ENCODE data around the gene DYNC1LI2.

Gene DYNC1LI2

GRCh38 chr16:66774981-66775380, 23.6 kb upstream of the DYNC1LI2 start:
- no peak overlapping the region for H3K27ac ChIP-seq (ENCODE audit: low read depth, low read length)
- no peaks in the 10 kb centered on the region for H3K79me2 ChIP-seq (ENCODE audit: control insufficient read depth, insufficient read depth, low read length, poor library complexity)
- no peak overlapping the region for H2AFZ ChIP-seq (ENCODE audit: insufficient read depth, low read length, poor library complexity)
- H2BK120ac ChIP-seq (ENCODE audit: insufficient read depth, low read length, poor library complexity), result no peak overlapping the region
- H4K91ac ChIP-seq (ENCODE audit: low read depth, low read length), result no peak overlapping the region
- no peaks in the 10 kb centered on the region for H3K79me1 ChIP-seq (ENCODE audit: low read length)
- no peak overlapping the region for H3K4ac ChIP-seq (ENCODE audit: low read depth, low read length)
- no peak overlapping the region for H3K14ac ChIP-seq (ENCODE audit: low read length)
- no peak for DNase-seq
- H3K27me3 ChIP-seq (ENCODE audit: insufficient read depth, low read length), result no peaks in the 10 kb centered on the region
- H3K23ac ChIP-seq (ENCODE audit: low read length), result no peak overlapping the region
- no peak overlapping the region for H3K9ac ChIP-seq (ENCODE audit: low read length)
- no peak overlapping the region for H3K18ac ChIP-seq (ENCODE audit: low read length)
- H3K9me3 ChIP-seq (ENCODE audit: insufficient read depth, low read depth, low read length), result no peaks in the 10 kb centered on the region
- WGBS (ENCODE audit: extremely low coverage, insufficient coverage, insufficient read length), result no CpG with 5 or more reads among the region's 2 CpGs
- H2BK12ac ChIP-seq (ENCODE audit: low read length), result no peak overlapping the region
- H3K36me3 ChIP-seq (ENCODE audit: control insufficient read depth in 1 of 2, insufficient read depth in 2 of 2, low read length in 2 of 2), result no peaks in the 10 kb centered on the region
- H3K4me2 ChIP-seq (ENCODE audit: low read length), result no peak overlapping the region
- no peak overlapping the region for H4K8ac ChIP-seq (ENCODE audit: low read depth, low read length)
- H2AK5ac ChIP-seq (ENCODE audit: low read length), result no peak overlapping the region
- H2BK5ac ChIP-seq (ENCODE audit: low read depth, low read length, poor library complexity), result no peak overlapping the region
- no peaks in the 10 kb centered on the region for H3K4me1 ChIP-seq (ENCODE audit: control insufficient read depth in 1 of 2, insufficient read depth in 2 of 2, low read length in 2 of 2)
- H3K4me3 ChIP-seq (ENCODE audit: low read depth, low read length), result no peak overlapping the region
- no peak overlapping the region for H4K12ac ChIP-seq (ENCODE audit: low read depth, low read length)

GRCh38 chr16:66758086-66758485, 6.7 kb upstream of the DYNC1LI2 start:
- Histone ChIP-seq H2AK5ac (ENCODE audit: low read length) (no peak overlapping the region), H3K27me3 (ENCODE audit: insufficient read depth, low read length) (no peaks in the 10 kb centered on the region), H3K36me3 (ENCODE audit: control insufficient read depth in 1 of 2, insufficient read depth in 2 of 2, low read length in 2 of 2) (no peaks in the 10 kb centered on the region), H2BK5ac (ENCODE audit: low read depth, low read length, poor library complexity) (no peak overlapping the region), H3K79me2 (ENCODE audit: control insufficient read depth, insufficient read depth, low read length, poor library complexity) (no peaks in the 10 kb centered on the region), H3K9me3 (ENCODE audit: insufficient read depth, low read depth, low read length) (no peaks in the 10 kb centered on the region), H3K9ac (ENCODE audit: low read length) (no peak overlapping the region), H4K91ac (ENCODE audit: low read depth, low read length) (no peak overlapping the region), H3K4me3 (ENCODE audit: low read depth, low read length) (no peak overlapping the region), H2BK120ac (ENCODE audit: insufficient read depth, low read length, poor library complexity) (no peak overlapping the region), H4K8ac (ENCODE audit: low read depth, low read length) (no peak overlapping the region), H2BK12ac (ENCODE audit: low read length) (no peak overlapping the region), H2AFZ (ENCODE audit: insufficient read depth, low read length, poor library complexity) (no peak overlapping the region), H3K4me1 (ENCODE audit: control insufficient read depth in 1 of 2, insufficient read depth in 2 of 2, low read length in 2 of 2) (no peaks in the 10 kb centered on the region), H3K23ac (ENCODE audit: low read length) (no peak overlapping the region), H3K4ac (ENCODE audit: low read depth, low read length) (no peak overlapping the region), H3K14ac (ENCODE audit: low read length) (no peak overlapping the region), H3K79me1 (ENCODE audit: low read length) (no peaks in the 10 kb centered on the region), H4K12ac (ENCODE audit: low read depth, low read length) (no peak overlapping the region), H3K18ac (ENCODE audit: low read length) (no peak overlapping the region), H3K27ac (ENCODE audit: low read depth, low read length) (no peak overlapping the region), H3K4me2 (ENCODE audit: low read length) (no peak overlapping the region)
- DNase-seq, result no peak

DNA sequence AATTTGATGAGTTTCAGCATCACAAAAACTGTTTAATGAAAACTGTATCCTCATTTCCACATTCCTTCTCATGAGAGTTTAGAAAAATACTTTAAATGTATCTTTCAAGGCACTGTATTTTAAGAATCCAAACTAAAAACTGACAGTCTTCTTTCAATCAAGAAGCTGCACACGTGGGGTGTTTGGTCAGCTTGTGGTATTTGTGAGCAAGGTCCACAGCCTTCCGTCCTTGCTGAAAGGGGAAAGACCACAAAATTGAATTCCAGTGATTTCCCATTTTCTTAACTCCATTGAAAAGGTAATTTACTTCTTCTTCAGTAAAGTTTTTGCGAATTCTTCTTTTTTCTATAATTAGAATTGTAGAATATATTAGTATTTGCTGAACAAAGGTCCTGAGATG, 3.4 kb upstream of the DYNC1LI2 start:
- Histone ChIP-seq H2AK5ac (ENCODE audit: low read length) (no peak overlapping the region), H2BK120ac (ENCODE audit: insufficient read depth, low read length, poor library complexity) (no peak overlapping the region), H4K12ac (ENCODE audit: low read depth, low read length) (no peak overlapping the region), H3K27ac (ENCODE audit: low read depth, low read length) (no peak overlapping the region), H3K4me3 (ENCODE audit: low read depth, low read length) (no peak overlapping the region), H3K9me3 (ENCODE audit: insufficient read depth, low read depth, low read length) (no peaks in the 10 kb centered on the region), H3K27me3 (ENCODE audit: insufficient read depth, low read length) (no peaks in the 10 kb centered on the region), H4K8ac (ENCODE audit: low read depth, low read length) (no peak overlapping the region), H3K9ac (ENCODE audit: low read length) (no peak overlapping the region), H4K91ac (ENCODE audit: low read depth, low read length) (no peak overlapping the region), H3K4ac (ENCODE audit: low read depth, low read length) (no peak overlapping the region), H3K4me1 (ENCODE audit: control insufficient read depth in 1 of 2, insufficient read depth in 2 of 2, low read length in 2 of 2) (peaks cover 7 to 8% of the 10 kb centered on the region in 2 experiments), H3K4me2 (ENCODE audit: low read length) (no peak overlapping the region), H2BK5ac (ENCODE audit: low read depth, low read length, poor library complexity) (no peak overlapping the region), H3K18ac (ENCODE audit: low read length) (no peak overlapping the region), H2BK12ac (ENCODE audit: low read length) (no peak overlapping the region), H3K36me3 (ENCODE audit: control insufficient read depth in 1 of 2, insufficient read depth in 2 of 2, low read length in 2 of 2) (no peaks in the 10 kb centered on the region), H3K79me2 (ENCODE audit: control insufficient read depth, insufficient read depth, low read length, poor library complexity) (peaks cover 16% of the 10 kb centered on the region), H3K23ac (ENCODE audit: low read length) (no peak overlapping the region), H3K79me1 (ENCODE audit: low read length) (peaks cover 7% of the 10 kb centered on the region), H2AFZ (ENCODE audit: insufficient read depth, low read length, poor library complexity) (no peak overlapping the region), H3K14ac (ENCODE audit: low read length) (no peak overlapping the region)
- no CpG with 5 or more reads among the region's 3 CpGs for WGBS (ENCODE audit: extremely low coverage, insufficient coverage, insufficient read length)
- no peak for DNase-seq

- no peak for DNase-seq
- H4K91ac ChIP-seq (ENCODE audit: low read depth, low read length), result no peak overlapping the region
- no peak overlapping the region for H2BK5ac ChIP-seq (ENCODE audit: low read depth, low read length, poor library complexity)
- H3K4ac ChIP-seq (ENCODE audit: low read depth, low read length), result no peak overlapping the region
- peaks cover 0 to 2% of the 10 kb centered on the region in 2 experiments for H3K36me3 ChIP-seq (ENCODE audit: control insufficient read depth in 1 of 2, insufficient read depth in 2 of 2, low read length in 2 of 2)
- H3K27ac ChIP-seq (ENCODE audit: low read depth, low read length), result no peak overlapping the region
- no CpG with 5 or more reads among the region's 2 CpGs for WGBS (ENCODE audit: extremely low coverage, insufficient coverage, insufficient read length)
- no peak overlapping the region for H3K14ac ChIP-seq (ENCODE audit: low read length)
- H3K9ac ChIP-seq (ENCODE audit: low read length), result no peak overlapping the region
- H3K23ac ChIP-seq (ENCODE audit: low read length), result no peak overlapping the region
- H3K27me3 ChIP-seq (ENCODE audit: insufficient read depth, low read length), result no peaks in the 10 kb centered on the region
- no peaks in the 10 kb centered on the region for H3K9me3 ChIP-seq (ENCODE audit: insufficient read depth, low read depth, low read length)
- H2BK12ac ChIP-seq (ENCODE audit: low read length), result no peak overlapping the region
- H3K18ac ChIP-seq (ENCODE audit: low read length), result no peak overlapping the region
- no peak overlapping the region for H4K8ac ChIP-seq (ENCODE audit: low read depth, low read length)
- no peak overlapping the region for H2AFZ ChIP-seq (ENCODE audit: insufficient read depth, low read length, poor library complexity)
- no peak overlapping the region for H3K4me3 ChIP-seq (ENCODE audit: low read depth, low read length)
- H2AK5ac ChIP-seq (ENCODE audit: low read length), result no peak overlapping the region
- H3K4me1 ChIP-seq (ENCODE audit: control insufficient read depth in 1 of 2, insufficient read depth in 2 of 2, low read length in 2 of 2), result peaks cover 7 to 8% of the 10 kb centered on the region in 2 experiments
- peaks cover 7% of the 10 kb centered on the region for H3K79me1 ChIP-seq (ENCODE audit: low read length)
- no peak overlapping the region for H3K4me2 ChIP-seq (ENCODE audit: low read length)
- no peak overlapping the region for H4K12ac ChIP-seq (ENCODE audit: low read depth, low read length)
- no peak overlapping the region for H2BK120ac ChIP-seq (ENCODE audit: insufficient read depth, low read length, poor library complexity)
- peaks cover 17% of the 10 kb centered on the region for H3K79me2 ChIP-seq (ENCODE audit: control insufficient read depth, insufficient read depth, low read length, poor library complexity)
Observed at GRCh38 chr16:66754211-66754610, 2.8 kb upstream of the DYNC1LI2 start.

All from trophoblast cell (in vitro differentiated cells and primary cell).